HK-2 (cell line): Measurements from ENCODE around the gene PLCG2.
"Not testable (repeated sequence)": the region's sequence is repeated elsewhere in the genome, so short reads cannot be mapped to it uniquely, and the experiment has no call there.

ENCODE experiments used
- DNase-seq: peaks from one replicate; pipeline ENCODE4 v3.0.0-alpha.2; 2018; ENCODE audit not compliant: unreplicated experiment

The PLCG2 gene

DNA sequence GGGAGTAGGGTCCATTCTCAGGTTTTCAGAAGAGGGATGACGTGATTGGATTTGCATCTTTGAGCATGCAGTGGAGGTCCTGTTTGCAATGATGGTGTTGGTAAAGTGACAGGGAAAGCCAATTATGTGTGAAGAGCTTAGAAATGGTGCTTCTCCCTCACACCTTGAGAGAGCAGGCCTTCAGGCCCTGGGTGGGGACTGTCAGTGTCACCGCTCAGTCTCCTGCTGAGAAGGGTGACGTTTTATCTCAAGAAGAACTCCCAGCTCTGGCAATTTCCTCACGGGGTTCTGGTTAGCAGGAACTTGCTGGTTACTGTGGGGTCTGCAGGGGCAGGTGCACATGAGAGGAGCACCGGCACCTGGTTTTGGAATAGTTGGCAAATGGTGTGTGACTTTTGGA is 11.2 kb downstream of the PLCG2 start:
- DNase-seq: no peak

DNA sequence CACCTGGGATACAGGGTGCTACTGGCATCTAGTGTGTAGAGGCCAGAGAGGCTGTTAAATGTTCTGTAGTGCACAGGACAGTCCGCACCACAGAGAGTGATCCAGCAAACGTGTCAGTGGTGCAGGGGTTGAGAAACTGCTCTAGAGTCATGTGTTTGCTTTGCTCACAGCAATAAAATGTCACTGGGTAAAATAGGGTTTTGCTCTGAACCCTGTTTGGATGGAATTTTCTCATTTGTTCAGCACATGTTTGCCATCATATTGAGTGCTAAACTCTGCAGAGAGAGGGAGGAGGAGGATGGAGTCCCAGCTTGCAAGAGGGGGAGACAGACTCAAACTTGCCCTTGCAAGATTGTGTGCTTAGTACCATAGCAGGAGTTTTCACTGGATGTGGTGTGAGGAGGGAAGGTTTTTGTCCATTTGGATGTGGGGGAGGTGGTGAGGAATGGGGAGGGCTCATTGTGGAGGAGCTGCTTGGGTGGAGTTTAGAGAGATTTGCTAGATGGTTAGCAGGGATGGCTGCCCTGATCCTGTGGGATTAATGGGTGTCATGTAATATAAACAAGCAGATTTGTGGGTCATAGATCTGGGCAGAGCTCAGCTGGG is 11.8 kb downstream of the PLCG2 start:
- no peak for DNase-seq

DNA sequence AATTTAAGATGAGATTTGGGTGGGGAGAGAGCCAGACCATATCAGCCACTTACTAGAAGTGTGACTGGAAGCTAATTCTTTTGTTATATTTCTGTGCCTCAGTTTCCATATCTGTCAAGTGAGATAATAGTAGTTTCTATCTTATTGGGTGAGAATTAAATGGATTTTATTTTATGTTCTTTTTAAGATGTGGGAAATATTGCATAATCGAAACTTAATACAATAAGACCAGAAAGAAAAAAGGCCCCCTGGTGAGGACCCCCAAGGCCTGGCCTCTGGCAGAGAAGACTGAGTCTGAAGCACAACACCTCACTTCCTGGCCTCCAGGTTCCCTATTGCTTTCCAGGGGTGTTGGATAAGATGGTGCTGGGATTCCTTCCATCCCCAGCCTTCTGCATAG is 13.7 kb downstream of the PLCG2 start:
- DNase-seq: no peak

DNA sequence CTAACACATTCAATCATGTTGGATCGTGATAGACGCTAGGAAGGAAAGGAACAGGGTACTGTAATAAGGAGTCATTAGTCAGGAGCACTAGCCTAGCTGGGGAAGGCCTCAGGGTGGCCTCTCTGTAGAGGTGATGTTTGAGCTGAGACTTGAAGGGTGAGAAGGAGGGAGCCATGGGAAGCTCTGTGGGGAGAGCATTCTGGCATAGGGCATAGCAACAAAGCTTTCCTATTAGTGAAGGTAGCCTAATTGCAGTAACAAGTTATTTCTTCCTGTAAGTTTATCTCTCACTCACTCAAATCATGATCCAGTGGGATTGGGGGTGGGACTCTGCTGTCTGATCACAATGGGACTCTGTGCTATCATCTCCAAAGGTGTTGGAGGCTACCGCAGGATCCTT is 16.1 kb downstream of the PLCG2 start:
- DNase-seq: no peak

DNA sequence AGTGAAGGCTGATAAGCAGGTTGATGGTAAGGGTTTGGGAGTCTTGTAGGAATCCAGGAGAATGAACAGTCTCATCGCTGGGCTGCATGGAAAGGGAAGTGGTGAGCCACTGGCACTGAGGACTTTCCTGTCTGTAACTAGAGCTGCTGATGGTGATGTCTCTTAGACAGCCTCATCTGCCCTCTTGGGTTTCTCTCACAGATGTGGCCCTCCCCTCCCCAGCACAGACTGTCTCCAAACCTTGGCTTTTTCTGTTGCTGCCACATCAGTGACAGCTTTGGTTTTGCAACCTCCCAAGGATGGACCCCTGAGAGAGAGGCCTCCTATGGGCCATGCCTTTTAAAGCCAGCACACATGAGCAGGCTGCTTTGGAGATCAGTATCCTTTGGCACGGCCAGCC is 16.9 kb downstream of the PLCG2 start:
- no peak for DNase-seq

DNA sequence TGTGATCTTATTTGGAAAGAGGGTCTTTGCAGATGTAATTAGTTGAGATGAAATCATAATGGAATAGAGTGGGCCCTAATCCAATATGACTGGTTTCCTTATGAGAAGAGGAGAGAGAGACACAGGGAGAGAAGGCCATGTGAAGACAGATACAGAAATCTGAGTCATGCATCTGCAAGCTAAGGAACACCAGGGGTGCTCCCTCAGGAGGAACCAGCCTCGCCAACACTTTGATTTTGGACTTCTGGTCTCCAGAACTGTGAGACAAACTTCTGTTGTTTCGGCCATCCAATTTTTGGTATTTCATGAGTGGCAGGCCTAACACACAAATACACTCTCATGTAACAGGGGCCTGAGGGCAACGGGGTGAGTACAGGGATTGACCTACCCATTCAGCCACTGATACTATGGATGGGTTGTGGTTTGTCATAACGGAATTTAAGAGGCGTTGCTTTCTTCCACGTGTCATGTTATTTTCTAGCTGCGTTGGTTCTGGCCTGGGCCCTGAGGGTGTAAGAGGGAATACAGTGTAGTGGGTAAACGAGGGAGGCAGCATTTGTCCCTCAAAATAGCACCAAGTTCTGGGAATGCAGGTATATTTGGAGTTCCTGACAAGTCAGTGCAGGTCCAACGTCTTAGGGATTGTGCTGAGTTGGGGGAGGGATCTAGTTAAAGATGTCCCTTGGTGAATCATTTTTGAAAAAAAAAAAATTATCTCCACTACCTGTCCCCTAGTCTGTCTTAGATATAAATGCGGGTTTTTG is 17.7 kb downstream of the PLCG2 start:
- no peak for DNase-seq

DNA sequence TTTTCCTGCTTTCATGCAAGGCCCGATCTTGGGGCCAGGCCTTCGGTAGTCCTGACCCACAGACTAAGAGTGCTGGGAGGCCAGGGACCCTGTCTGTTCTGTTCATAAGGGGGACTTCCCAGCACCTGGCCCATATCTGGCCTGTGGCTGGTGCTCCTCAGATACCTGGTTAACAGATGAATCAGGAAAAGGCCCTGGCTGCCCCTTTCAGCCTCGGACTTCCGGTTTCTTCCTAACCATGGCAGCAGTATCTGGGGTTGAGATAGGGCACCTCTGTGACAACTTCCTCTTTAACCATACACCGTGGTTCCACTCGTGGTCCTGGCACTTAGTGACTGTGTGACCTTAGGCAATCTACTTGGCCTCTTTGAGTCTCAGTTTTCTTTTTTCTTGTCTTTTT is 18.4 kb downstream of the PLCG2 start:
- DNase-seq: no peak

DNA sequence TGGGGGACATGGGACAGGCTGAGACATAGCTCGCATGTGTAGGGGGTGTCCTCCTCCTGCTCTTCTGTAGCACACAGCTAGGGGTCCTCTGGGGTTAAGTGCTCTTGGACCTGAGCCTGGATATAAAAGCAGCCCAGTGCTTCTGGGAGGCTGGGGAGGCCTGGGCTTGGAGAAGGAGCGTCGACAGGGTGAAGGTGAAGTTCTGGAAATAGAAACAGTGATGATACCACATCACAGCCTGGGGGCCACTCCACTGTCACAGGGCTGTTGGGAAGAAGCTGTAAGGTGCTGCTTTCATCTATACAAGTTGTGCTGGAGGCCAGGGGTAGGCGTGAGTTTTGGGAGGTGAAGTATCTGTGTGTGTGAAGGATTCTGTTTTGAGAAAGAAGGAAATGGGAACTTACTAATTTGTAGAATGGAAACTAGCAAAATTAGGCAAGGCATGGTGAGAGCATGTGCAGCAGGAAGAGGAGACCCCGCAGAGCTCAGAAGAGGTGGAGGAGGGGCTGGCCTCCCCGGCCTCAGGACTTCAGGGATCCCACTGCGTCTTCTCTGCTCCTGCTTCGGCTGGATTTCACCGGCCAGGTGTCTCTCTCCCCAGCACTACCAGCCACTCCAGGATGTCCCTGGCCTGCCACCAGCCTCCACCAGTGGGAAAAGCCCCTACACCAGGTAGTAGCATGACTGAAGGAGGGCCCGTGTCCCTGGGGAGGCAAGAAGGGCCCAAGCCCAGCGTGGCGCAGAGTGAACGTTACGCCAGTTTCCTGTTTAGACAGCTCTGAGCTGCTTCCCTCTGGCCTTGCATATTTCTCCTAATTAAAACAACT is 19.4 kb downstream of the PLCG2 start:
- DNase-seq: no peak

DNA sequence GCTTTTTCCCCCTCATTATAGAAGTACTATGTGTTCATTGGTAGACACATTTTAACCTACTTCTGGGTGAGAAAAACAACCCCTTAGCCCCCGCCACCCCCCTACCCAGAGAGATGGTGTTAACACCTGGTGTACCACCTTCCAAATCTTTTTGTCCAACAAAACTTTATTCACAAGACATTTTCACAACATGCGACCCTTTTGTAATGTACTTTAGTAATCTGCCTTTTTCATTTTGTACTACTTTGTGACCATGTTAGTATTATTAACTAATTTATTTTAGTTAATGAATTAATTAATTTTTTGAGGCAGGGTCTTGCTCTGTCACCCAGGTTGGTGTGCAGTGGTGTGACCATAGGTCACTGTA is 20.0 kb downstream of the PLCG2 start:
- DNase-seq: no peak

DNA sequence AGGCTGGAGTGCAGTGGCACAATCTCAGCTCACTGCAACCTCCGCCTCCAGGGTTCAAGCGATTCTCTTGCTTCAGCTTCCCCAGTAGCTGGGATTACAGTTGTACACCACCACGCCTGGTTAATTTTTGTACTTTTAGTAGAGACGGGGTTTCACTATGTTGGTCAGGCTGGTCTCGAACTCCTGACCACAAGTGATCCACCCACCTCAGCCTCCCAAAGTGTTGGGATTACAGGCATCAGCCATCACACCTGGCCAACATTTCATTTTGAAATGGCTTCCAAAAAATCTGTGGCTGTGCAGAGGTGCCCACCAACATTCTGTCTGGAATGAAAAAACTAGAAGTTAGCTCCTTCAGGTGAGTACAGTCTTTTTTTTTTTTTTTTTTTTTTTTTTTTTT is 22.6 kb downstream of the PLCG2 start:
- DNase-seq: not testable (repeated sequence)

DNA sequence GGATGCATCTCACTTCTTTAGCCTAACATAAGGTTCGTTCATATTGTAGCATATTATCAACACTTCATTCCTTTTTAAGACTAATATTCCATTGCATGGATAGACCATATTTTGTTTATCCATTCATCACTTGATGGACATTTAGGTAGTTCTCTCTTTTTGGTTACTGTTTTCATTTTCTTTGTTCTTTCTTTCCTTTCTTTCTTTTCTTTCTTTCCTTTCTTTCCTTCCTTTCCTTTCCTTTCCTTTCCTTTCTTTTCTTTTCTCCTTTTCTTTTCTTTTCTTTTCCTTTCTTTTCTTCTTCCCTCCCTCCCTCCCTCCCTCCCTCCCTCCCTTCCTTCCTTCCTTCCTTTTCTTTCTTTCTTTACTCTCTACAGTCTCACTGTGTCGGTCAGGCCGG is 24.2 kb downstream of the PLCG2 start:
- no peak for DNase-seq

DNA sequence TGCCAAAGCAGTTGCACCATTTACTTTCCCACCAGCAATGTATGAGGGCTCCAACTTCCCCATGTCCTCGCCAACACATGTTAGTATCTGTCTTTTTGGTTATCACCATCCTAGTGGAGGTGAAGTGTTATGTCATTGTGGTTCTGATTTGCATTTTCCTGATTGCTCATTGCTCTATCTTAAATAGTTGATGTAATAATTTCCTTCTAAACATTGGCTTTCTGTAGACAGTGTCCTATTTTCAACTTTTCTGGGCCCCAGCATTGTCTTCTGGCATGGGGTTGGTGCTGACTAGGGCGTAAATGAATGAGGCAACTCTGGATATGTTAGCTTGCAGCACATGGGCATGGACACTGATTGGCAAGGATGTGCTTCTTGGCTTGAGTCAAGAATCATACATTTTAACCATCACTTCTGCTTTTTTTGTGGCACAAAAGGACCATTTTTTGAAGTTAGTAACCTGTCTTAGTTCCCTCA is 25.1 kb downstream of the PLCG2 start:
- DNase-seq: no peak

DNA sequence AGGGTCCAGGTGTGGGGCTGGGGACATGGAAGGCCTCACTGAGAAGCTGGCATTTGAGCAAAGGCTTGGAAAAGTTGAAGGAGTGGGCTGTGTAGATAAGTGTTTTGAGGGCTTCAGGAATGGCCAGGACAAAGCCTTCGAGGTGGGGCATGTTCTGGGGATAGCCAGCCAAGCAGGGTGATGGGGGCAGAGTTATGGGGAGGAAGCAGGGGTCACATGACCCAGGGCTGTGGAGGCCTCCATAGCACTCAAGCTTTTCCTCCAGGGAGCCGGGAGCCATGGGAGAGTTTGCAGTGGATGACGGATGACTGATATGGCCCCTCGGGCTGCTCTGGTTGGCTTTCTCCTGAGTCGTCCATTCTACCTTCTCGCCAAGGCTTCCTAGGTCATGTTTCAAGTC is 27.6 kb downstream of the PLCG2 start:
- DNase-seq: no peak

DNA sequence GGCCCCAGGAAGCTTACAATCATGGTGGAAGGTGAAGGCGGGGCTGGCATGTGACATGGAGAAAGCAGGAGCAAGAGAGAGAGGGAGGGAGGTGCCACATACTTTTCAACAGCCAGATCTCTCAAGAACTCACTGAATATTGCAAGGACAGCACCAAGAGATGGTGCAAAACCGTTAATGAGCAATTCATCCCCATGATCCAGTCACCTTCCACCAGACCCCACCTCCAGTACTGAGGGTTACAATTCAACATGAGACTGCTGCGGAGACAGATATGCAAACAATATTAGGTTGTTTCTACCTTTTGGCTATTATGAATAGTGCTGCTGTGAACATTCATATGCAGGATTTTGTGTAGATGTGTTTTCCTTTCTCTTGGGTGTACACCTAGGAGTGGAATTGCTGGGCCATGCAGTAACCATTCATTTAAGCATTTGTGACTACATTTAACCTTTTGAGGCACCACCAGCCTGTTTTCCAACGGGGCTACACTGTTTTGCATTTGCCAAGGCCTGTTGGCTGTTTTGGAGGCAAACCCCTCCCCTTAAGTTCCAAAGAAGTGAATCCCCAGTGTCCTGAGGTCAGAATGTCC is 28.8 kb downstream of the PLCG2 start:
- DNase-seq: no peak

DNA sequence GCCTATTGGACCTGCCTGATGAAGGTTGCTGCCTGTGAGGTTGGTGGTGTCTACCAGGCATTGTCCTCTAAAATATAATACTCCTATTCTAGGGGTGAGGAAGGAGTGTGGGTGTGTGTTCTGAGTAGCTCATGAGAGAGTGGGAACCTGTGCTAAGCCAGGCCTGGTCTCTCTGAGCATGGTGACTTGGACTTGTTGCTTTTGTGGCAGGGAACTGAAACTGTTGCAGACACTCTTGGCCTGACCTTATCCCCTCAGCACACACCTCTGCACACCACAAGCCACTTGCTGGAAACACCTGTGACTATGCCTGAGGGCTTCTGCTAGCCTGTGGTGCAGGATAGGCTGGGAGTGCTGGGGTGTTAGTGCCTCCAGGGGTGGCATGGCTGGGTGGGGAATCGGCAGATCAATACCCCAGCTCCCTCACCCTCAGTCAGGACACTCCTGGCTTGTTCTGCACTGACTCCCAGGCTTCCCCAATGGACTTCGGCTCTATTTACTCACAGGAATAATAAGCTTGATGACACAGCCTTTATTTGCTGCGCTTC is 29.9 kb downstream of the PLCG2 start:
- DNase-seq: no peak

DNA sequence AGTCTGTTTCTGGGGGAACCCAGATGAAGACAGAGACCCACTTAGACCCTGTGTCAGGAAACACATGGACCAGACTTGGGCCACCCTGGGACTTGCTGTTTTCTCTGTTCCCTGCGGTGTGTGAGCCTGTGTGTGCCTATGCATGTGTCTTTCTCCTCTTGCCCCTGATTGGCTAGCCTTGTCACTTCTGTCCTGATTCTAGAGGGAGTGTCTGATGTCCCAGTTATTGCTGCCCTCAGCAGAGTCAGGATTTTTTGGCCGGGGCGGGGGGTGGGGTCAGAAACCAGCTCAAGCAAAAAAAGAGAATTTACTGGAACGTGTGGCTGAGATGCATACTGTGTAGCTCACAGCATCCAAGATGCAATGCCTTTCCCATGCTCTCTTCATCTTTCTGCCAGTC is 30.5 kb downstream of the PLCG2 start:
- DNase-seq: no peak

DNA sequence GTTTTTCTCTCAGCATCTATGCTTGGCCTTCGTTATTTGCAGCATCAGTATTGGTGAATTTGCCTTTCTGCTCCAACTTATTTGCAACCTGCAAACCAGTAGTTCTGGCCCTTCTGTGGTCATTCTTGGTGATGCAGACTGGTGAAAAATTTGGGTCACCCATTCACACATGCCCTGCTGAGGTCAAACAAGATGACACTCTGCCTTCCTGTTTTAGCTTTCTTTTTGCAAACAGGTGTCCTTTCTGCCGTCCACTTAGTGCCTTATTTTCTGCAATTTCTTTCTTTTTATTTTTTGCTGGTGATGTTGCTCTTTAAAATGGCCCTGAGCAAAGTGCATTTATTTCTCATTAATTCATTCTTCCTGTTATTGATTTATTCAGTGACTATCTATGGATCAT is 31.3 kb downstream of the PLCG2 start:
- DNase-seq: no peak

DNA sequence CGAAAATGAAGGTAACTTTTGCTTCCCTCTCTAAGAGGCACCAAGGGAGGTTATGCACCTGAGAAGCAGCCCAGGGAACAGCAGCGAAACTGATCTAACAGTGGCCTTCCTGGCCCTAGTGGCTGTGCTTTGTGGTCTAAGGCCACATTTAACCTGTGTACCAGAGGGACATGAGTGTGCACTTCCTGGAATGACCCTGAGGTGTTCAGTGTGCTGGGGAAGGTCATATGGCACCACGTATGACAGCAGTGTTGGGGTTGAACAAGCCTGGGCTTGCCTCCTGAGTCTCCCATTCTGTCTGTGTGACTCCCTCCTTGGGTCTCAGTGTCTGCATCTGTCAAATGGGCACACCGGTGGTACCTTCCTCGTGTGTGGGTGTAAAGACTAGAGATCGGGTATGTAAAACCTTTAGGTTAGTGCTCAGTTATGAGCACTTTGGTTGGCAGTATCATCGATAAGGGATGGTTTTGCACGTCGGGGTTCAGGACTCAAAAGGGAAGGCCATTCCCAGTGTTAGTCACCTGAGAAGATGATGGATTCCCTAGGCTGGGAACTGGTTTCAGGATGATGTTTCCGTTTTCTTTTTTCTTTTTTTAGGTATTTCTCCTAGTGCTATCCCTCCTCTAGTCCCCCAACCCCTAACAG is 31.9 kb downstream of the PLCG2 start:
- DNase-seq: no peak

DNA sequence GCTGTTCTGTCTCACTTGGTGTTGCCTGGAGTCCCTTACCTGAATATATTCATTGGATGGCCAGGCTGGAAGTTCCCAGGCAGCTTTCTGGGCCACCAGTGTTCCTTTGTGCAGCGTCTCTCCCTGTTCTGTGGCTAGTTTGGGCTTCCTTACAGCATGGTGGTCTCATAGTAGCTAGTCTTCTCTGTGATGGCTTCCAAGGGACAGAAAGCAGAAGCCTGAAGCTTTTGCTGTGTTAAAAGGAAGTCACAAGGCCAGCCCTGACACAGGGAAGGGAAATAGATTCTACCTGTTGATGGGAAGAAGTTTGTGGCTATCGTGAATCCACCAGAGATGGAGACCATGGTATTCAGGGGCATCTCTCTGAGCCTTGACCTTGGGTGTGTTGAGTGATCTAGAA is 34.6 kb downstream of the PLCG2 start:
- no peak for DNase-seq

DNA sequence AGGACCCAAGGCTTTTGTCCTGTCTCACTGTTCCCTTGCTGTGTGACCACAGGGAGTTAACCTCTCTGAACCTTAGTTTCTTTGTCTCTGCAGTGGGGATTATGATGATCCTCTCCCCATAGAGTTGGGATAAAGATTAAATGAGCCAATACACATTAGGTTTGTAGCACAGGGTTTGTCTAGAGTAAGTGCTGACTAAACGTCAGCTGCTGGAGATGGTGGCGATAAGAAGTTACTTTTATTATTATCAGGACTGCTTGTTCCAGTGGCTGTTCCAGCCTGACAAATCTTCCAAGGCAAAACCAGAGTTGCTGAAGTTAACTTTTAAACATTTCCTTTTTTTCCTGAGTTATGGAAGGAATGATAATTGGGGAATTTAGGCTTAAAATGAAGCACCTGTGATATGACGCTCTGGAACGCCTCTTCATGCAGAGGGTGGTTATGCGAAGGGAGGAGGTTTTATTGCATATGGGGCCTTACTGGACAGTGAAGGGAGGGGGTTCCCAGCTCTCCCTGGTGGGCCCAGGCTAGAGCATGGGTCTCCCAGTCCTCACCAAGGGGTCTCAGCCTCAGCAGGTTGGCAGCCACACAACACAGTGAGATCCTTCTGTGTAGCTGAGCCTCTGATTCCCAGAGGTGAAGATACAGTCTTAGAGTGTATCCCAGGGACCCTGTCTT is 35.8 kb downstream of the PLCG2 start:
- DNase-seq: no peak

DNA sequence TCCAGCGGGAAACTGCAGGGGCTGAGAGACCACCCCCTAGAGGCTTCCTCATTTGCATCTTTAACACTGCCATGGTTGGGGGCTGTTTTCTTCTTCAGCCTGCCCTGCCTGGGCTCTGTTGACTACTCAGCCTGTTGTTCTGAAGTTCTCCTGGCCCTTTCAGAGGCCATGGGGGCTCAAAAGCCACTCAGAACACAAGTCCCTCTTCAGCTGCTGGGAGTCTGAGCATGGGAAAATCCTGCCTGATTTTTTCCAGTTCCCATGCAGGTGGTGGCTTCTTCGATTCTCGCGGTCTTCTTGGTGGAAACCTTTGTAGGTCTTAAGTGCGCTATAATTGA is 36.3 kb downstream of the PLCG2 start:
- DNase-seq: no peak
